ENCODE results near the gene ATP8B3. TPM values are rescaled to one million over a fixed set of nuclear protein-coding genes. Genes with fewer than 3 reads are reported as not detected.
A peak's percentile ranks its signal among the peaks of the same experiment; 100 is the strongest.

ATP8B3 gene
- total and polyA plus RNA-seq, 11 donors, result 0.19 to 3.5 (median 0.72) TPM

DNA sequence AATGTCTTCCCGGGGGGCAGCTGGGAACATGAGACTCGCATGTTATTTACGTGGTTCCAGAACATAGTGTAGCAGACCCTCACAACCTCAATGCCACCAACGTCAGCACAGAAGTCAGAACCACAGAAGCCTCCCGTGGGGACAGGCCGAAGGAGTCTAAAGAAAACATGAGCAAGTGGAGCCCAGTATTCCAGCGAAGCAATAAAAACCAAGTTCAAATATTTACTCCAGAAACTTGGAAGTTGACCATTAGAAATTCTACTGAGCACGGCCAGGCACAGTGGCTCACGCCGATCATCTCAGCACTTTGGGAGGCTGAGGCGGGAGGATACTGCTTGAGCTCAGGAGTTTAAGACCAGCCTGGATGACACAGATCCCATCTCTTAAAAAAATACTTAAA, 17.9 kb upstream of the ATP8B3 start:
- Histone ChIP-seq H3K27me3 (no peaks in the 10 kb centered on the region), H3K4me1 (peaks cover 0 to 31% (median 7%) of the 10 kb centered on the region in 12 donors), H3K36me3 (peaks cover 0 to 42% (median 22%) of the 10 kb centered on the region in 9 donors), H3K9me3 (no peaks in the 10 kb centered on the region), H3K27ac (no peak overlapping the region), H3K4me3 (no peak overlapping the region)
- 84 to 94% (median 90%) methylated on average over 11 of the region's 11 CpGs for WGBS, 4 donors
- intact Hi-C loops (cut with DNase I), result loop anchor here in 4 of 10 donors (5.0 to 10.0 kb wide), 4 partner anchors 43 to 285 kb away; no protein-coding TSS in a partner anchor
- ATAC-seq, result no peak
- no peak for DNase-seq
- no peak for TF ChIP-seq POLR2A (IDR thresholded peaks at IDR 0.05)
- TF ChIP-seq CTCF (IDR thresholded peaks at IDR 0.05), result no peak

- DNase-seq (no peak), ATAC-seq (no peak)
- 90 to 98% (median 94%) methylated on average over 26 to 57 of the region's 57 CpGs for WGBS, 4 donors
Measured at GRCh38 chr19:1828279-1829238, 16.5 kb upstream of the ATP8B3 start.

DNA sequence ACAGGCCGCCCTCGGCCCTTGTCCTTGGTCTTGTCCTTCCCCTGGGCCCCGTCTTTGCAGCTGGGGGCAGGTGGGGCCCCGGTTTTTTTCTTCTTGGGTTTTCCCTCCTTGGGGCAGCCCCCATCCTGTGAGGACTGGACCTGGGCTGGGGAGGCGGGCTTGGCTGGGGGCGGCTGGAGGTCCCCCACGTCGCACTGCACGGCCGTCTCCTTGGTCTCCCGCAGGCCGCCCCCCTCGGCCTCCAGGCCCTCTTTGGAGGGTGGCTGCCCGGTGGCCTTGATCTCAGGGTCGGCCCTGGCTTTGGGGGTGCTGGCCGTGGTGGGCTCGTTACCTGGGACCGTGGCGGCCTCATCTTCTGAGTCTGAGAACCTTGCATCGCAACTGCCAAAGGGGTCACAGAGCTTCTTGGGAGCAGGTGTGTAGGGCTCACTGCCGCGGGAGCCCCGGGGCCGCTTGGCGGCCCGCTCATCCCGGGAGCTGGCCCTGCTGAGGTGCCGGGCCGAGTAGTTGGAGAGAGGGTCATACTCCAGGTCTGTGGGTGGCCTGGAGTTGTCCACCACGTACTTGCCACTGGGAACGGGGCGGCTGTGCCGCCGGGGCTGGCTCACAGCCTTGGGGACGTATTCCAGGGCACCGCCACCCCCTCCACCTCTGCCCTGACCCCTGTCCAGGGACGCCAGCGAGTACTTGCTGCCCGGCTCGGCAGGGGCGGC, 15.6 kb upstream of the ATP8B3 start:
- peaks cover 0 to 64% (median 41%) of the 10 kb centered on the region in 9 donors for H3K36me3 ChIP-seq
- no peaks in the 10 kb centered on the region for H3K27me3 ChIP-seq
- no peak overlapping the region for H3K27ac ChIP-seq
- 88 to 95% (median 93%) methylated on average over 29 to 41 of the region's 41 CpGs for WGBS, 4 donors
- intact Hi-C loops (cut with DNase I), result loop anchor here in 4 of 10 donors (5.0 to 10.0 kb wide), 4 partner anchors 40 to 283 kb away; no protein-coding TSS in a partner anchor
- TF ChIP-seq CTCF (IDR thresholded peaks at IDR 0.05) (no peak), POLR2A (IDR thresholded peaks at IDR 0.05) (no peak)
- ATAC-seq (peak in 1 of 4 donors; percentile 5), DNase-seq (no peak)
- H3K4me3 ChIP-seq, result no peak overlapping the region
- H3K9me3 ChIP-seq, result no peaks in the 10 kb centered on the region
- peaks cover 0 to 14% (median 4%) of the 10 kb centered on the region in 12 donors for H3K4me1 ChIP-seq

More at GRCh38 chr19:1828279-1829238, 16.5 kb upstream of the ATP8B3 start:
- Histone ChIP-seq H3K27ac (peak overlapping the region in 1 of 12 donors; percentile 8), H3K27me3 (no peaks in the 10 kb centered on the region), H3K4me3 (no peak overlapping the region), H3K9me3 (no peaks in the 10 kb centered on the region), H3K36me3 (peaks cover 0 to 56% (median 34%) of the 10 kb centered on the region in 9 donors), H3K4me1 (peaks cover 0 to 17% (median 5%) of the 10 kb centered on the region in 12 donors)
- TF ChIP-seq CTCF (IDR thresholded peaks at IDR 0.05) (no peak), POLR2A (IDR thresholded peaks at IDR 0.05) (no peak)
- intact Hi-C loops (cut with DNase I), result loop anchor here in 4 of 10 donors (5.0 to 10.0 kb wide), 4 partner anchors 41 to 284 kb away; no protein-coding TSS in a partner anchor

Data from heart left ventricle (tissue), 16 donors.